GM21529 (cell line): ENCODE results near the gene PCDHGA7.
"Not testable (repeated sequence)": the region's sequence is repeated elsewhere in the genome, so short reads cannot be mapped to it uniquely, and the experiment has no call there.

Experiments used
- ATAC-seq: cut with Tn5 transposase; IDR thresholded peaks from one replicate; pipeline ENCODE4 v1.9.1; 2021; ENCODE audit not compliant: unreplicated experiment

Gene PCDHGA7

DNA sequence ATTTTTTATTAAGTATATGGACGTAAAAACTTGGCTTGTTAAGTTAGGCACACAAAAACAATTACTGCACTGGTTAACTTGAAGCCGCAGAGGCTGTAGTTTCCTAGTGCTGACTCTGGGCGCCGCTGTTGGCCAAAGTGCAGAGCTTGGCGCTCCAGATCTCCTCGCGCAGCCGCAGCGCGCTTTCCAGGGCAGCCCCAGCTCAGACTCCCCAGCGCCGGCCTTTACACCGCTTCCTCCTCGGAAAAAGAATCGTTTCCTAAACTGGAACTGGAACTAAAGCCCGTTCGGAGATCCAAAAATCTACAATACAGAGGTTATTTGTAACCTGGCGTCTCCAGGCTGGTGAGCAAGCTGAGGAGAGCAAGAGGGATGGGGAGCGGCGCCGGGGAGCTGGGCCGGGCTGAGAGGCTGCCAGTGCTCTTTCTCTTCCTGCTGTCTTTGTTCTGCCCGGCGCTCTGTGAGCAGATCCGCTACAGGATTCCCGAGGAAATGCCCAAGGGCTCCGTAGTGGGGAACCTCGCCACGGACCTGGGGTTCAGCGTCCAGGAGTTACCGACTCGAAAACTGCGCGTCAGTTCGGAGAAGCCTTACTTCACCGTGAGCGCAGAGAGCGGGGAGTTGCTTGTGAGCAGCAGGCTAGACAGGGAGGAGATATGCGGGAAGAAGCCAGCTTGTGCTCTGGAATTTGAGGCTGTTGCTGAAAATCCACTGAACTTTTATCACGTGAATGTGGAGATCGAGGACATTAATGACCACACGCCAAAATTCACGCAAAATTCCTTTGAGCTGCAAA is 15.4 kb downstream of the PCDHGA7 start, which contains the start of gene PCDHGB5:
Gene PCDHGB5 (plus strand): TSS at position 192 of the 796 bp plus-strand sequence. CDS start 181 bp downstream, at position 373.
- peak; percentile 94 for ATAC-seq

- ATAC-seq: no peak
Observed at GRCh38 chr5:141398608-141399007, 16.1 kb downstream of the PCDHGA7 start.

DNA sequence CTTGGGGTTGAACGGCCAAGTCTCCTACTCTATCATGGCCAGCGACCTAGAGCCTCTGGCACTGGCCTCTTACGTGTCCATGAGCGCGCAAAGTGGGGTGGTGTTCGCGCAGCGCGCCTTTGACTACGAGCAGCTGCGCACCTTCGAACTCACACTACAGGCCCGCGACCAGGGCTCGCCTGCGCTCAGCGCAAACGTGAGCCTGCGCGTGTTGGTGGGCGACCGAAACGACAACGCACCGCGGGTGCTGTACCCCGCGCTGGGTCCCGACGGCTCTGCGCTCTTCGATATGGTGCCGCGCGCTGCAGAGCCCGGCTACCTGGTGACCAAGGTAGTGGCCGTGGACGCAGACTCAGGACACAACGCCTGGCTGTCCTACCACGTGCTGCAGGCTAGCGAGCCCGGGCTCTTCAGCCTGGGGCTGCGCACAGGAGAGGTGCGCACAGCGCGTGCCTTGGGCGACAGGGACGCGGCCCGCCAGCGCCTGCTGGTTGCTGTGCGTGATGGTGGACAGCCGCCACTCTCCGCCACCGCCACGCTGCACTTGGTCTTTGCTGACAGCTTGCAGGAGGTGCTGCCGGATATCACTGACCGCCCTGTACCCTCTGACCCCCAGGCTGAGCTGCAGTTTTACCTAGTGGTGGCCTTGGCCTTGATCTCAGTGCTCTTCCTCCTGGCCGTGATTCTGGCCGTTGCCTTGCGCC is 17.2 kb downstream of the PCDHGA7 start:
- no peak for ATAC-seq

- ATAC-seq: no peak
Observed at GRCh38 chr5:141402553-141403243, 20.2 kb downstream of the PCDHGA7 start, which contains the start of gene PCDHGA9. PCDHGA9 (plus strand) TSS chr5:141402778; CDS start chr5:141402953, 175 bp downstream.

- no peak for ATAC-seq
Observed at GRCh38 chr5:141403387-141403786, 20.8 kb downstream of the PCDHGA7 start.

DNA sequence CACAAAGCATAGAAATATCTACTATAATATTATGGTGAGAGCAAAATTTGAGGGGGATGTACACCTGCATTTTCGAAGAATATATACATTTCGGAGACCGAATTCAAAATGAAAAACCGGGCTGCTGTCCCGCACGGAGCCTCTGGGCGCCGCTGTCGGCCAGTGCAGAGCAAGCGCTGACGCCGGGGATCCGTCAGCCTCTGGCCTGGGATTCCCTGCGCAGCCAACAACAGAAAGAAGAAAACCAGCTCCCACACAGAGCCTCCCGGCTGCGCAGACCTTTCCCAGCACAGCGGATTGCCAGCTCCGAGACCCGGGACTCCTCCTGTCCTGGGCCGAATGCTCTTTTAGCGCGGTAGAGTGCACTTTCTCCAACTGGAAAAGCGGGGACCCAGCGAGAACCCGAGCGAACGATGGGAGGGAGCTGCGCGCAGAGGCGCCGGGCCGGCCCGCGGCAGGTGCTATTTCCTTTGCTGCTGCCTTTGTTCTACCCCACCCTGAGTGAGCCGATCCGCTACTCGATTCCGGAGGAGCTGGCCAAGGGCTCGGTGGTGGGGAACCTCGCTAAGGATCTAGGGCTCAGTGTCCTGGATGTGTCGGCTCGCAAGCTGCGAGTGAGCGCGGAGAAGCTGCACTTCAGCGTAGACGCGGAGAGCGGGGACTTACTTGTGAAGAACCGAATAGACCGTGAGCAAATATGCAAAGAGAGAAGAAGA is 25.4 kb downstream of the PCDHGA7 start, which contains the start of gene PCDHGB6:
Gene PCDHGB6 (plus strand): TSS at position 232 of the 716 bp plus-strand sequence. CDS start 182 bp downstream, at position 414.
- ATAC-seq: peak; percentile 75

- no peak for ATAC-seq
Observed at GRCh38 chr5:141409598-141410306, 27.2 kb downstream of the PCDHGA7 start.

DNA sequence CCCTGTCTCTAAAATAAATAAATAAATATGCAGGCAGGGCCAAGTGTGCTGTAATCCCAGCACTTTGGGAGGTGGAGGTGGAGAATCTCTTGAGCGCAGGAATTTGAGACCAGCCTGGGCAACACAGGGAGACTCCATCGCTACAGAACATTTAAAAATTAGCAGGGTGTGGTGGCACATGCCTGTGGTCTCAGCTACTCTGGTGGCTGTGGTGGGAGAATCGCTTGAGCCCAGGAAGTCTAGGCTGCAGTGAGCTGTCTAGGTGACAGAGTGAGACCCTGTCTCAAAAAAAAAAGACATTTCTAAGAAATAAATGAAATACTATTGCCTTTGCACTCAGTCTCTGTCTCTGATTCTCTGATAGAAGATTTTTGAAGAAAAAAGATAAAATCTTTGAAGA is 29.0 kb downstream of the PCDHGA7 start:
- ATAC-seq: no peak

GRCh38 chr5:141412854-141413539 is 30.5 kb downstream of the PCDHGA7 start, which contains the start of gene PCDHGA10:
PCDHGA10 (plus strand) TSS chr5:141412987; CDS start chr5:141413176, 189 bp downstream.
- ATAC-seq: peak; percentile 68

GRCh38 chr5:141413540-141414069 is 31.1 kb downstream of the PCDHGA7 start:
- no peak for ATAC-seq

- ATAC-seq: not testable (repeated sequence)
Observed at GRCh38 chr5:141414548-141415274, 32.2 kb downstream of the PCDHGA7 start.

- ATAC-seq: not testable (repeated sequence)
Observed at GRCh38 chr5:141415275-141415618, 32.7 kb downstream of the PCDHGA7 start.

DNA sequence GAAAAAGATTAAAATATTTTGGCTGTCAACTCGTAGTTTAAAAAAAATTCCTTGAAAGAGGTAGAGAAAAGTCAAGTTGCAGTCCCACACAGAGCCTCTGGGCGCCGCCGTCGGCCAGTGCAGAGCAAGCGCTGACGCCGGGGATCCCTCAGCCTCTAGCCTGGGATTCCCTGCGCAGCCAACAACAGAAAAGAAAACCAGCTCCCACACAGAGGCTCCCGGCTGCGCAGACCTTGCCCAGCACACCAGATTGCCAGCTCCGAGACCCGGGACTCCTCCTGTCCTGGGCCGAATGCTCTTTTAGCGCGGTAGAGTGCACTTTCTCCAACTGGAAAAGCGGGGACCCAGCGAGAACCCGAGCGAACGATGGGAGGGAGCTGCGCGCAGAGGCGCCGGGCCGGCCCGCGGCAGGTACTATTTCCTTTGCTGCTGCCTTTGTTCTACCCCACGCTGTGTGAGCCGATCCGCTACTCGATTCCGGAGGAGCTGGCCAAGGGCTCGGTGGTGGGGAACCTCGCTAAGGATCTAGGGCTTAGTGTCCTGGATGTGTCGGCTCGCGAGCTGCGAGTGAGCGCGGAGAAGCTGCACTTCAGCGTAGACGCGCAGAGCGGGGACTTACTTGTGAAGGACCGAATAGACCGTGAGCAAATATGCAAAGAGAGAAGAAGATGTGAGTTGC is 35.1 kb downstream of the PCDHGA7 start, which contains the start of gene PCDHGB7:
Gene PCDHGB7 (plus strand): TSS at position 184 of the 679 bp plus-strand sequence. CDS start 183 bp downstream, at position 367.
- peak; percentile 73 for ATAC-seq

GRCh38 chr5:141419074-141419880 is 36.7 kb downstream of the PCDHGA7 start:
- no peak for ATAC-seq

DNA sequence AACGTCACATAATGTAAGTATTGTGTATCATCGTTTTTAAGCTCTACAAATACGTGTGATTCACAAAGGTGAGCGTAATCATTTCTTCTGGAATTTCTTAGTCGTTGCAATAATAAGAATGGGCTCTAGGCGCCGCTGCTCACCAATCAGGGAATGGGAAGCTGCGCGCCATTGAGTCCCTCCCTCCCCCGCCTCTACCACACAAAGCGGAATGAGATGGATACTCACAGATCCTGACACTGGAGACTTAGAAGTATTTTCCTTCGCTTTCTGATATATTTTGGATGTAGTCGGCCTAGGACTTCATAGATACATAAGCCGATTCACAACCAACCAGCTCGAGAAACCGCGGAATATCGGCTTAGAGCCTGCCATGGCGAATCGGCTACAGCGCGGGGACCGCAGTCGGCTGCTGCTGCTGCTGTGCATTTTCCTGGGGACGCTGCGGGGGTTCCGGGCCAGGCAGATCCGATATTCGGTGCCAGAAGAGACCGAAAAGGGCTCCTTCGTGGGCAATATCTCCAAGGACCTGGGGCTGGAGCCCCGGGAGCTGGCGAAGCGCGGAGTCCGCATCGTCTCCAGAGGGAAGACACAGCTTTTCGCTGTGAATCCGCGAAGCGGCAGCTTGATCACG is 38.4 kb downstream of the PCDHGA7 start, which contains the start of gene PCDHGA11:
Gene PCDHGA11 (plus strand): TSS at position 197 of the 634 bp plus-strand sequence. CDS start 177 bp downstream, at position 374.
- no peak for ATAC-seq

- no peak for ATAC-seq
Observed at GRCh38 chr5:141421489-141421855, 38.9 kb downstream of the PCDHGA7 start.
